Hepatocyte (in vitro differentiated cells): ENCODE measurements around the gene SOWAHA. TPM values are rescaled to one million over a fixed set of nuclear protein-coding genes. Genes with fewer than 3 reads are reported as not detected.

Experiments
- DNase-seq: peaks from one replicate; pipeline ENCODE4 v3.0.0-alpha.2; 2016; ENCODE audit warnings: low spot score
- H2AFZ ChIP-seq: fragments of 200-600 bp; sonication (generic); 2 replicates; pipeline ENCODE4 v1.6.0; 2016; ENCODE audit warnings: antibody characterized with exemption, mild to moderate bottlenecking
- H3K27ac ChIP-seq: fragments of 200-600 bp; sonication (generic); 2 replicates; pipeline ENCODE4 v1.5.1; 2016; ENCODE audit warnings: mild to moderate bottlenecking
- H3K27me3 ChIP-seq: fragments of 200-600 bp; sonication (generic); 2 replicates; pipeline ENCODE4 v1.6.1; 2016
- H3K36me3 ChIP-seq: fragments of 200-600 bp; sonication (generic); replicated peaks from 2 replicates; pipeline ENCODE4 v1.5.1; 2016; ENCODE audit warnings: low read depth; ENCODE audit not compliant: insufficient read depth
- H3K4me1 ChIP-seq: fragments of 200-600 bp; sonication (generic); 2 replicates; pipeline ENCODE4 v1.5.1; 2016; ENCODE audit warnings: mild to moderate bottlenecking, moderate library complexity; ENCODE audit not compliant: insufficient read depth
- H3K4me2 ChIP-seq: fragments of 200-600 bp; sonication (generic); 2 replicates; pipeline ENCODE4 v1.6.0; 2016
- H3K4me3 ChIP-seq: fragments of 200-600 bp; sonication (generic); 2 replicates; pipeline ENCODE4 v1.5.1; 2016; ENCODE audit warnings: mild to moderate bottlenecking
- H3K79me2 ChIP-seq: fragments of 200-600 bp; sonication (generic); 2 replicates; pipeline ENCODE4 v1.6.0; 2017; ENCODE audit warnings: mild to moderate bottlenecking
- H3K9me2 ChIP-seq: fragments of 200-600 bp; sonication (generic); replicated peaks from 2 replicates; pipeline ENCODE4 v1.6.0; 2017; ENCODE audit warnings: mild to moderate bottlenecking; ENCODE audit not compliant: insufficient read depth
- H3K9me3 ChIP-seq: fragments of 200-600 bp; sonication (generic); 2 replicates; pipeline ENCODE4 v1.5.1; 2016; ENCODE audit warnings: low read depth, mild to moderate bottlenecking
- H4K20me1 ChIP-seq: fragments of 200-600 bp; sonication (generic); 2 replicates; pipeline ENCODE4 v1.6.0; 2016; ENCODE audit warnings: mild to moderate bottlenecking; ENCODE audit not compliant: insufficient read depth, poor library complexity, severe bottlenecking
- CTCF ChIP-seq: fragments of 200-600 bp; sonication (generic); IDR thresholded peaks from 2 replicates; pipeline ENCODE4 v1.5.1; 2016; ENCODE audit warnings: antibody characterized with exemption, mild to moderate bottlenecking; ENCODE audit not compliant: poor library complexity
- EZH2 ChIP-seq: fragments of 200-600 bp; sonication (generic); IDR thresholded peaks from 2 replicates; pipeline ENCODE4 v1.6.1; 2016; ENCODE audit warnings: antibody characterized with exemption, mild to moderate bottlenecking, borderline replicate concordance
- EZH2phosphoT487 ChIP-seq: fragments of 200-600 bp; sonication (generic); IDR thresholded peaks from one replicate; pipeline ENCODE4 v1.6.1; 2018; ENCODE audit warnings: antibody characterized with exemption, mild to moderate bottlenecking, low read depth, moderate library complexity; ENCODE audit not compliant: unreplicated experiment, severe bottlenecking
- WGBS: methylation state at CpG from one replicate; pipeline ENCODE4 v1.1.6; 2016; ENCODE audit warnings: low lambda C conversion rate; ENCODE audit errors: missing lambda C conversion rate; 5-methylcytosine and 5-hydroxymethylcytosine counted together
- polyA plus RNA-seq: library from polyadenylated mRNA; unstranded; fragments of >200 nt; fragmentation: Nextera tagmentation; extraction: Ambion mirVana; gene quantifications from 2 replicates; pipeline ENCODE4 v1.2.1, GENCODE V29; 2016
- total RNA-seq: library from RNA; depleted of rRNA; stranded (reverse); fragments of >200 nt; gene quantifications from 2 replicates; pipeline ENCODE4 v1.2.3, GENCODE V29; 2014

SOWAHA gene
- total and polyA plus RNA-seq, 2 experiments from 2014 or later, result 6.8 to 11.4 TPM

DNA sequence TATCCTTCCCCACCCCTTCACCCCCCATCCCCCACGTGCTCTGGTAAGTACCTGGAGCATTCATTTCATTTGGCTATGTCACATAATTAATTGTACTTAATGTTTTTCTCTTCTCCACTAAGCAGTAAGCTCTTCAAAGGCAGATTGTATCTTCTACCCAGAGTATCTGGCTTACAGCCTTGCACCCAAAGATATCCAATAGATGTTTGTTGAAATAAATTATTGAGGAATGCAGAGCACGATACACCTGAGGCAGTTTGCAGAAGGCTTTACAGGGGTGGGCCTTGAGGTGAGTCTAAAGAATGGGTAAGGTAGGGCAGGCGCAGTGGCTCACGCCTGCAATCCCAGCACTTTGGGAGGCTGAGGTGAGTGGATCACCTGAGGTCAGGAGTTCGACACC, 2.5 kb upstream of the SOWAHA start:
- H3K4me3 ChIP-seq, result no peak overlapping the region
- peaks cover 41% of the 10 kb centered on the region for H3K4me1 ChIP-seq
- DNase-seq, result no peak
- no peaks in the 10 kb centered on the region for H3K79me2 ChIP-seq
- no peak overlapping the region for H3K4me2 ChIP-seq
- no peak overlapping the region for H2AFZ ChIP-seq
- no peak overlapping the region for H3K27ac ChIP-seq
- TF ChIP-seq CTCF (no peak), EZH2 (no peak), EZH2phosphoT487 (no peak)
- H3K9me2 ChIP-seq, result no peaks in the 10 kb centered on the region
- H3K9me3 ChIP-seq, result no peaks in the 10 kb centered on the region
- peaks cover 17% of the 10 kb centered on the region for H3K27me3 ChIP-seq
- no peaks in the 10 kb centered on the region for H3K36me3 ChIP-seq
- 93% methylated on average over 5 of the region's 5 CpGs for WGBS
- H4K20me1 ChIP-seq, result no peaks in the 10 kb centered on the region

- peaks cover 17% of the 10 kb centered on the region for H3K27me3 ChIP-seq
- peak overlapping the region; percentile 90 for H3K4me2 ChIP-seq
- no peak overlapping the region for H3K27ac ChIP-seq
- TF ChIP-seq EZH2phosphoT487, result no peak
- TF ChIP-seq CTCF, result no peak
- TF ChIP-seq EZH2, result no peak
- DNase-seq, result no peak
- H3K4me1 ChIP-seq, result peaks cover 33% of the 10 kb centered on the region
- H3K9me2 ChIP-seq, result no peaks in the 10 kb centered on the region
- no peaks in the 10 kb centered on the region for H3K79me2 ChIP-seq
- no peaks in the 10 kb centered on the region for H4K20me1 ChIP-seq
- H3K9me3 ChIP-seq, result no peaks in the 10 kb centered on the region
- H3K4me3 ChIP-seq, result no peak overlapping the region
- WGBS, result 69% methylated on average over 18 of the region's 18 CpGs
- peak overlapping the region; percentile 87 for H2AFZ ChIP-seq
- H3K36me3 ChIP-seq, result no peaks in the 10 kb centered on the region
These were observed 858 bp upstream of the SOWAHA start for GRCh38 chr5:132812123-132812765.

- Histone ChIP-seq H3K4me2 (peak overlapping the region; percentile 90), H3K36me3 (no peaks in the 10 kb centered on the region), H3K27me3 (peaks cover 17% of the 10 kb centered on the region), H3K79me2 (no peaks in the 10 kb centered on the region), H2AFZ (peak overlapping the region; percentile 87), H3K4me3 (peak overlapping the region; percentile 60), H3K9me2 (no peaks in the 10 kb centered on the region), H3K4me1 (peaks cover 20% of the 10 kb centered on the region), H3K9me3 (no peaks in the 10 kb centered on the region), H4K20me1 (no peaks in the 10 kb centered on the region), H3K27ac (peak overlapping the region; percentile 48)
- DNase-seq, result peak; percentile 65
- TF ChIP-seq EZH2phosphoT487 (peak; percentile 19), EZH2 (peak; percentile 32), CTCF (no peak)
- 3% methylated on average over 85 of the region's 110 CpGs for WGBS
These were observed 749 bp downstream of the SOWAHA start for GRCh38 chr5:132813599-132814502.
